ENCODE results near the gene HK2. TPM values are rescaled to one million over a fixed set of nuclear protein-coding genes. Genes with fewer than 3 reads are reported as not detected.
A peak's percentile ranks its signal among the peaks of the same experiment; 100 is the strongest.

The HK2 gene
- total RNA-seq, 6 experiments from 2014 or later, result 26.2 to 51.3 (median 28.4) TPM

DNA sequence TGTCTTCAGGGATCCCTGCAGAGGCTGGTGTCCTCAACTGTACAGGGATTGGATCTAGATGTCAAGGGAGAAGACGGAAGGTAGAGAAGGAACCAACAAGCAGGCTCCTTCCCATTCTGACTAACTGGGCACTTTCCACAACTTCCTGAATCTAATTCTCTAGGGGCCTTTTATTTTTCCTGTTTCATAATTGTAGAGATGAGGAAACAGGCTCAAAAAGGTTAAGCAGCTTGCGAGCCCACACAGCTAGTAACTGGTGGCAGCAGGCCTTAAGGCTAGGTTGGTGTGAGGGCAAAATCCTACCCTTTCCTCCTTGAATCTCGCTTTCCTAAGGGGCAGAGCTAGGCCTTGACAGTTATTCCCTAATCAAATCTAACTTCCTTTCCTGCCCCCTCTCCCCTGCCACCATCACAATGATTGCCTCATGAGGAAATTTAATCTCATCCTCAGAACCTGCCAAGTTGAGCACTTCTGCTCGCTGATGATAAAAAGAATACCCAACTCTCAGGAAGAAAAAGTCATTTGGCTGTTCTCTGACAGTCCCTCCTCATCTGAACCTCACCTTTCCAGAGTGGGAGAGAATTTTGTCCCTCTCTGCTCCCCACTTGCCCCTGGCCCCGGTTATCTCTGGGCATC, 88.8 kb downstream of the HK2 start:
- H3K27ac Mint-ChIP-seq, result no peak overlapping the region
- peaks cover 41% of the 10 kb centered on the region for H3K4me1 Mint-ChIP-seq (ENCODE audit: low read depth)
- peaks cover 10% of the 10 kb centered on the region for H3K9me3 Mint-ChIP-seq
- H3K27me3 Mint-ChIP-seq (ENCODE audit: insufficient read depth), result peaks cover 2% of the 10 kb centered on the region; the same call in 1 of the 2 replicates
- no peak overlapping the region for H3K4me3 Mint-ChIP-seq
- H3K36me3 Mint-ChIP-seq (ENCODE audit: low read depth), result peaks cover 22% of the 10 kb centered on the region
- TF ChIP-seq CTCF (IDR thresholded peaks at IDR 0.05), result no peak
- DNase-seq, result no peak

DNA sequence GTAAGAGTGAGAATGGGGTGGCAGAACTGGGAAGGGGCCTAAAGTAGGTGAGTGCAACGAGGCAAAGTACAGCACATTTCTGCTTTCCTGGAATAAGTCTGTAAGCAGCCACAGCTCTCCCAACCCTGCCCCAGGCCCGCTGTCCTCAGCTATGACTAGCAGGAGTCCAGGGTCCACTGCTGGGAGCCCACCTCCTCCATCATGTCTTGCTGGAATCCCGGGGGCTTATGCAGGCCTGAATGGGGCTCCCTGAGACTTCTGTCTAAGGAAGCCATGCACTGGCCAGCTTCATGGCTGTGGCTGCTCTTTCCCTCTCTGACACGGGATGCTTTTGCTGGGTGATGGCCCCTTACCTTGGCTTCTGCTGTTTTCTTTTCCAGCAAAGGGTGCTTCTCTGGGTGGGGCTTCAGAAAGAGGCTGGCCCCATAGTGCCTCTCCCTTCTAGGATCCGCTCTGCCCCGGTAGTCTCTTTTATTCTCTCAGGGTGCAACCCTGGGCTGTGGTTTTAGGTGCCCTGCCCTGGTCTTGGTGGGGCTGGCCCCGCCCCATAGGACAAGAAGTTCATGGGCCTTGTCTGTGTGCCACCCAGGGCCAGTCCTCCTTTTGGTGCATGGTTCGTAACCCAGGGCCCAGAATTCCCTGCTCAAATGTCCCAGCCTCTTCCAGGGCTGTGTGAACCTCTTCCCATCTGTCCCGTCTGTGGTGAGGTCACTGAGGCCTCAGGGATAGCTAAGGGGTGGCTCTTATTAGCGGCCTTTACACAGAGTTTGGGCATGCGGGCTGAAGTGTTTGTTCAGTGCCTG, 90.7 kb downstream of the HK2 start:
- Mint-ChIP-seq H3K4me3 (no peak overlapping the region), H3K9me3 (peaks cover 5% of the 10 kb centered on the region), H3K27me3 (ENCODE audit: insufficient read depth) (peaks cover 7% of the 10 kb centered on the region), H3K4me1 (ENCODE audit: low read depth) (peaks cover 41% of the 10 kb centered on the region), H3K27ac (no peak overlapping the region), H3K36me3 (ENCODE audit: low read depth) (peaks cover 16% of the 10 kb centered on the region)
- no peak for TF ChIP-seq CTCF (IDR thresholded peaks at IDR 0.05)
- DNase-seq, result no peak

GRCh38 chr2:74925361-74925786, 91.4 kb downstream of the HK2 start:
- Mint-ChIP-seq H3K9me3 (peaks cover 5% of the 10 kb centered on the region), H3K4me1 (ENCODE audit: low read depth) (peaks cover 46% of the 10 kb centered on the region), H3K36me3 (ENCODE audit: low read depth) (peaks cover 17% of the 10 kb centered on the region), H3K4me3 (no peak overlapping the region), H3K27me3 (ENCODE audit: insufficient read depth) (peaks cover 7% of the 10 kb centered on the region), H3K27ac (no peak overlapping the region; the same call in 1 of the 2 replicates)
- no peak for DNase-seq
- no peak for TF ChIP-seq CTCF (IDR thresholded peaks at IDR 0.05)

DNA sequence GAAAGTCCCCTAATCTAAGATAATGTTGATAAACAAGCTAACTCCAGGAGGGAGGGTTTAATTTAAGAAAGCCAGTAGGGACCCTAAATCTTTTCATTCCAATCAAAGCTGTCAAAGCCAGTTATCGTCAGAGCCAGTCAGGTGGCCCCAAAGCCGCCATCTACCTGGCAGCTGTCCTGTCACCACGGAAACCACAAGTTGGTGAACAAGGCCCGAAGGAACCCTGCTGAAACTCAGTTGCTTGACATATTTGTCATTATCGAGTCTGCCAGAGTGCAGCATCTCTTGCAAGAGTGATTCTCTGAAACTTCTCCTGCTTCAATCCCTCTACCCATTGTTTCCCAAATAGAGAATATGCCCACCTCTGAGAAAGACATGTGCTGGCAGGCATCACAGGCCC, 93.7 kb downstream of the HK2 start:
- no peak for TF ChIP-seq CTCF (IDR thresholded peaks at IDR 0.05)
- no peak overlapping the region for H3K4me3 Mint-ChIP-seq
- H3K36me3 Mint-ChIP-seq (ENCODE audit: low read depth), result peaks cover 18% of the 10 kb centered on the region
- H3K4me1 Mint-ChIP-seq (ENCODE audit: low read depth), result peaks cover 49% of the 10 kb centered on the region
- H3K9me3 Mint-ChIP-seq, result no peaks in the 10 kb centered on the region
- DNase-seq, result no peak
- no peak overlapping the region for H3K27ac Mint-ChIP-seq
- H3K27me3 Mint-ChIP-seq (ENCODE audit: insufficient read depth), result peaks cover 7% of the 10 kb centered on the region

- peak overlapping the region; percentile 17; the same call in 1 of the 2 replicates for H3K4me3 Mint-ChIP-seq
Observed at GRCh38 chr2:74930811-74931486, 97.0 kb downstream of the HK2 start.

More at GRCh38 chr2:74930811-74931486, 97.0 kb downstream of the HK2 start:
- Mint-ChIP-seq H3K36me3 (ENCODE audit: low read depth) (peaks cover 33% of the 10 kb centered on the region), H3K27me3 (ENCODE audit: insufficient read depth) (peaks cover 7% of the 10 kb centered on the region), H3K27ac (peak overlapping the region; percentile 47; the same call in 1 of the 2 replicates), H3K4me1 (ENCODE audit: low read depth) (peaks cover 46% of the 10 kb centered on the region), H3K9me3 (no peaks in the 10 kb centered on the region)
- DNase-seq, result peak; percentile 43
- TF ChIP-seq CTCF (IDR thresholded peaks at IDR 0.05), result no peak

Data from HFFc6 (cell line).